Spleen (tissue), 7 donors: ENCODE results near the gene NFATC2.

Source experiments
- CTCF ChIP-seq, 11 experiments: fragments of 200-600 bp in 7 of 11; fragments of 450-650 bp in 4 of 11; sonication (generic) in 4 of 11; IDR thresholded peaks in 8 of 11; conservative IDR thresholded peaks in 3 of 11; 1 replicate in 7 of 11; 2 replicates in 4 of 11; pipeline versions ENCODE4 v1.4.0 to v1.8.0; 2016 to 2021; ENCODE audit warnings: antibody characterized with exemption in 11 of 11, inconsistent platforms in 4 of 11, mild to moderate bottlenecking in 1 of 11
- POLR2A ChIP-seq, 3 donors: fragments of 450-650 bp; IDR thresholded peaks; one replicate each; pipeline ENCODE4 v1.5.1; 2017; ENCODE audit warnings: antibody characterized with exemption in 3 of 3, mild to moderate bottlenecking in 1 of 3
- POLR2AphosphoS5 ChIP-seq, 3 donors: sonication (generic); formaldehyde crosslinking; IDR thresholded peaks; one replicate each; pipeline ENCODE4 v1.5.1; 2017; ENCODE audit warnings: antibody characterized with exemption in 3 of 3
- donor health status: DM: no; HTN: no; CAD: no; lungs with moderate emphysema.
- donor health status: DM: no; HTN: no; CAD: no.
- donor health status: DM: no; HTN: no; CAD: no.

GRCh38 chr20:51500311-51500710, 42.2 kb downstream of the NFATC2 start:
- no peak for TF ChIP-seq CTCF (IDR thresholded peaks at IDR 0.05 in 8 of 11, conservative IDR thresholded peaks at IDR 0.05 in 3 of 11)
- no peak for TF ChIP-seq POLR2A (IDR thresholded peaks at IDR 0.05)
- no peak for TF ChIP-seq POLR2AphosphoS5 (IDR thresholded peaks at IDR 0.05)
